GM12864 (cell line): ENCODE data around the gene ROCK1.
"Not testable (repeated sequence)": the region's sequence is repeated elsewhere in the genome, so short reads cannot be mapped to it uniquely, and the experiment has no call there.

Source experiments
- DNase-seq: peaks from one replicate; pipeline ENCODE4 v3.0.0-alpha.2; 2011; ENCODE audit warnings: low read depth
- H3K4me3 ChIP-seq: 2 replicates; pipeline ENCODE4 v1.5.1; 2011; ENCODE audit warnings: mild to moderate bottlenecking, low read depth, low read length, control low read depth
- CTCF ChIP-seq: IDR thresholded peaks from 2 replicates; pipeline ENCODE4 v1.5.1; 2011; ENCODE audit warnings: low read depth, mild to moderate bottlenecking, moderate library complexity, low read length, control low read depth, inconsistent platforms; ENCODE audit errors: missing control alignments

ROCK1 gene

GRCh38 chr18:20996418-20996817 is 115.2 kb downstream of the ROCK1 start:
- no peak overlapping the region for H3K4me3 ChIP-seq
- TF ChIP-seq CTCF, result no peak

GRCh38 chr18:20988726-20989125 is 122.9 kb downstream of the ROCK1 start:
- no peak overlapping the region for H3K4me3 ChIP-seq
- no peak for DNase-seq
- TF ChIP-seq CTCF, result no peak

More at GRCh38 chr18:20996418-20996817, 115.2 kb downstream of the ROCK1 start:
- DNase-seq, result no peak

- TF ChIP-seq CTCF, result no peak
- no peak for DNase-seq
Observed at GRCh38 chr18:20975077-20975476, 136.5 kb downstream of the ROCK1 start.

GRCh38 chr18:20971886-20972267 is 139.7 kb downstream of the ROCK1 start:
- no peak for DNase-seq
- TF ChIP-seq CTCF, result peak; percentile 56
- H3K4me3 ChIP-seq, result no peak overlapping the region

More at GRCh38 chr18:20975077-20975476, 136.5 kb downstream of the ROCK1 start:
- H3K4me3 ChIP-seq, result no peak overlapping the region

- no peak for TF ChIP-seq CTCF
- no peak for DNase-seq
- no peak overlapping the region for H3K4me3 ChIP-seq
Observed at GRCh38 chr18:20966795-20967194, 144.8 kb downstream of the ROCK1 start.

GRCh38 chr18:20963027-20963426 is 148.6 kb downstream of the ROCK1 start:
- no peak for DNase-seq
- no peak for TF ChIP-seq CTCF
- H3K4me3 ChIP-seq, result no peak overlapping the region

- no peak for DNase-seq
- no peak for TF ChIP-seq CTCF
- no peak overlapping the region for H3K4me3 ChIP-seq
Observed at GRCh38 chr18:20960735-20961134, 150.9 kb downstream of the ROCK1 start.

GRCh38 chr18:20950827-20951226 is 160.8 kb downstream of the ROCK1 start:
- not testable (repeated sequence) for DNase-seq

More at GRCh38 chr18:20950827-20951226, 160.8 kb downstream of the ROCK1 start:
- not testable (repeated sequence) for H3K4me3 ChIP-seq
